ENCODE data around the gene TCN2.

The TCN2 gene

DNA sequence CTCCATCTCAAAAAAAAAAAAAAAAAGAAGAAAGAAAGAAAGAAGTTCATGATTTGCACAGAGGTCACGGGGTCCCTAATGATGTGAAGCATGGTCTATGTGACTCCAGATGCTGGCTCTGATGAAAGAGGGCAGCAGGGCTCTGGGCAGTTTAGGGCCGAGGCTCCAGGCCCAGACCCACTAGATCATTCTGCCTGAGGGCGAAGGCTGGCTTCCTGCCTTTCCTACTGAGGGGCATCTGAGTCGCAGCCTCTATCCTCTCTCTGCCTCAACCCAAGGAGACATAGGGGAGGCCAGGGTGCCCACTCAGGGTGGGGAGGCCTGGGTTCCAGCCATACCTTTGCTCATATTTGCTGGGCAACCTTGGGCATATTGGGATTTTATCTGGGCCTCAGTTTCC, 33.4 kb downstream of the TCN2 start:
- TF ChIP-seq, protein P1, sequence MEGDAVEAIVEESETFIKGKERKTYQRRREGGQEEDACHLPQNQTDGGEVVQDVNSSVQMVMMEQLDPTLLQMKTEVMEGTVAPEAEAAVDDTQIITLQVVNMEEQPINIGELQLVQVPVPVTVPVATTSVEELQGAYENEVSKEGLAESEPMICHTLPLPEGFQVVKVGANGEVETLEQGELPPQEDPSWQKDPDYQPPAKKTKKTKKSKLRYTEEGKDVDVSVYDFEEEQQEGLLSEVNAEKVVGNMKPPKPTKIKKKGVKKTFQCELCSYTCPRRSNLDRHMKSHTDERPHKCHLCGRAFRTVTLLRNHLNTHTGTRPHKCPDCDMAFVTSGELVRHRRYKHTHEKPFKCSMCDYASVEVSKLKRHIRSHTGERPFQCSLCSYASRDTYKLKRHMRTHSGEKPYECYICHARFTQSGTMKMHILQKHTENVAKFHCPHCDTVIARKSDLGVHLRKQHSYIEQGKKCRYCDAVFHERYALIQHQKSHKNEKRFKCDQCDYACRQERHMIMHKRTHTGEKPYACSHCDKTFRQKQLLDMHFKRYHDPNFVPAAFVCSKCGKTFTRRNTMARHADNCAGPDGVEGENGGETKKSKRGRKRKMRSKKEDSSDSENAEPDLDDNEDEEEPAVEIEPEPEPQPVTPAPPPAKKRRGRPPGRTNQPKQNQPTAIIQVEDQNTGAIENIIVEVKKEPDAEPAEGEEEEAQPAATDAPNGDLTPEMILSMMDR (IDR thresholded peaks at IDR 0.05; ENCODE audit: insufficient read depth, missing control alignments) = no peak
- DNase-seq (ENCODE audit: insufficient read length, low spot score) (no peak), FAIRE-seq (no peak)

DNA sequence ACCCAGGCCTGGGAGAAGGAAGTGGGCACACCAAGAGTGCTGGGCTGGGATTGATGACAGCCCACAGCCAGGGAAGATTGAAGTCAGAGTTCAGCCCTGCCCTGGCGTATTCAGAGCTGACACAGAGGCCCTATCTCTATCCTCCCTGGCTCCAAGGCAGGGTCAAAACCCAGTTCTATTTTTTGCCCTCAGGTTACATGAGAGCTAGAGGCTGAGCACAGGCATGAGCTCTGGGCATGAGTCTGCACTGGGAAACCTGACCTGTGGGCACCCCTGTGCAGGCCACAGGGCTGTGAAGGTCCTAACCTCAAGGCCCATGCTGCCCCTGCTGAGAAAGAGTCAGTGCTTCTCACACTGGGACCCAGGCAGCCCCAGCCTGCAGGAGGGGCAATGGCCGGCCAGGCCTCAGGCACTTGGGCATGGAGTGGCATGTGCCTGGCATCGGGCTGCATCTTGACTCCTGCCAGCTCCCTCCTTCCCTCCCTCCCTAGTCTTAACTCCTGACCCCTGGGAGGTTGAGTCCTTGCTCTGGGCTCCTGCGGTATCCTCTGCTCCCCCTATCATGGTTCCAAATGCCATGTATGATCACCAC, 34.0 kb downstream of the TCN2 start:
- FAIRE-seq (no peak), DNase-seq (ENCODE audit: insufficient read length, low spot score) (no peak)
- TF ChIP-seq, protein P1 (IDR thresholded peaks at IDR 0.05; ENCODE audit: insufficient read depth, missing control alignments) = no peak

DNA sequence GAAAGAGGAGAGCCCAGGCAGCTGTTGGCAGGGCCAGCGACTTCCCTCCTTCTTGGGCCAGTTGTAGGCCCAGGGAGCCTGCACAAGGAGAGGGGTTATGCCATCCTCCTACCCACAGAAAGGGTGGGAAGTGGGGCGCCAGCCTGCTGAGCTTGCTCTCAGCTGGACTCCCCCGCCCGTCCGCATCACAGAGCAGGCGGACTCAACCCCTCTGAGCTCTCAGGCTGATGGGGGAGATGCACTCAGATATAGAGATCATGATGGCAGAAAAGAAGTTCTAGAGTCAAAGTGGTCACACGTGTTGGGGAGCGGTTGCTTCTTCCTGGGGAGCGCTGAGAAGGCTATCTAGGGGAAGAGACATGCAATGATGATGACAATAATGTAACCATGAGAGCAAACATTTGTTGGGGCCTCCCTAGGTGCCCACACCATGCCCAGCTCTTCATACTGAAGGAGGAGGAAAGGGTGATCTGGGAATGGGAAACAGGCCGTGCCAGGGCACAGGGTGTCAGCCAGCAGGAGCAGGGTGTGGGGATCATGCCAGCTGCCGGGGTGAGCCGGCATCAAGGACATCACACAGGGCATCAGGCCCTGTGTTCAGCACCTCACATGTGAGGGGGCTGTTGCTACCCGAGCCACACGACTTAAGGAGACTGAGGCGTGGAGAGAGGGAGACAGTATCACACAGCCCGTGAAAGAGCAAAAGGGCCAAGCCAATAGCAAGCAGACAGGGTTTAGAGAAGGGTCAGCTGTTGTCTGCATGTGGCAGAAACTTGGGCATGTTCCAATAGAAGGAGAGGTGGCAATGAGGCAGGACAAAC, 36.3 kb downstream of the TCN2 start:
- FAIRE-seq (no peak), DNase-seq (ENCODE audit: insufficient read length, low spot score) (no peak)
- TF ChIP-seq, protein P1 (IDR thresholded peaks at IDR 0.05; ENCODE audit: insufficient read depth, missing control alignments) = no peak

DNA sequence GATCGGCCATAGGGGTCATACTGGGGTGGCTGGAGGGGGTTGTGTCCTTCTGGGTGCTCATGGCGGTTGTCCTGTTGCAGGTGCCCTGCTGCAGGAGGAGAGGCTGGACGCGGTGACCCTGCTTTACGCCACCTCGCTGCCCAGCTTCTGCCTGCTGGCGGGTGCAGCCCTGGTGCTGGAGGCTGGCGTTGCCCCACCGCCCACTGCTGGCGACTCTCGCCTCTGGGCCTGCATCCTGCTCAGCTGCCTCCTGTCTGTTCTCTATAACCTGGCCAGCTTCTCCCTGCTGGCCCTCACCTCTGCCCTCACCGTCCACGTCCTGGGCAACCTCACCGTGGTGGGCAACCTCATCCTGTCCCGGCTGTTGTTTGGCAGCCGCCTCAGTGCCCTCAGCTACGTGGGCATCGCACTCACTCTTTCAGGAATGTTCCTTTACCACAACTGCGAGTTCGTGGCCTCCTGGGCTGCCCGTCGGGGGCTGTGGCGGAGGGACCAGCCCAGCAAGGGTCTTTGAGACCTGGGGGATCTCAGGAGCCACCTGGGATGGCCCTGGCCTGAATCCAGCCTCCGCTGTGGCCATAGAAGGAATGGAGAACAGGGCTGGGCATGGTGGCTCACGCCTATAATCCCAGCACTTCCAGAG, 39.7 kb downstream of the TCN2 start:
- TF ChIP-seq, protein P1 (IDR thresholded peaks at IDR 0.05; ENCODE audit: insufficient read depth, missing control alignments) = no peak
- FAIRE-seq (no peak), DNase-seq (ENCODE audit: insufficient read length, low spot score) (no peak)

DNA sequence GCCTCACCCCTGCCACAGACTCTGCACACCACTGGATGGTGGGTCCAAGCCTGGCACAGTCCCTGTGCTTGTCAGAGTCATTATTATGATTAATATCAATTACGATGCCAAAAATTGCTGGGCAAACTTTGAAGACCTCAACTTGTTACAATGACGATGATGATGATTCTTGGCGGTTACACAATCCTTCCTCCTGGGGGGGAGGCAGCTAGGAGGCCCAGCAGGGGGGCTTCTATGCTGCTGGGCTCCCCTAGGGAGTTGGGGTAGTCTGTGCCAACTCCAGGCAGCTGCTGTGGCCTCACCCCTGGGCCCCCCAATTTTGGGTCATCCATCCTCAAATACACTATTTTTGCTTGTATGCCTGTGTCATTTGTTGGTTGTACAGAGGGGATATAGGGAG, 40.6 kb downstream of the TCN2 start:
- DNase-seq (ENCODE audit: insufficient read length, low spot score) = no peak
- TF ChIP-seq, protein P1 (IDR thresholded peaks at IDR 0.05; ENCODE audit: insufficient read depth, missing control alignments) = no peak
- no peak for FAIRE-seq

DNA sequence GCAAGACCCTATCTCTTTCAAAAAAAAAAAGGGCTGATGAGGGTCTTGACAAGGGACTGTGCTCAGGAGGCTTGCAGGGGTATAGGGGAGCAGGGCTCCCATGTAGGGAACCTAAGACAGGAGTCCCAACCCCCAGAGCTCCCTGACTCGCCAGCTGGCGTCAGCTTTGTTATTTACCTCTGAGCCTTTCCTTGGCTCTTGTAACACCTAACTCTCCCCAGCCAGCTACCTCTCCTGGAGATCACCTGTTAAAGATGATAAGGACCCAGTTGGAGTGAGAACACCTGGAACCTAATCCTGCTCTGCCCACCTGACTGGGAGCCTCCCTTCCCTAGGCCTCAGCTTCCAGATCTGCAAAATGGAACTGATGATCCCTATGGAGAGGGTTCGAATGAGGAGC, 41.9 kb downstream of the TCN2 start:
- no peak for DNase-seq (ENCODE audit: insufficient read length, low spot score)
- TF ChIP-seq, protein P1 (IDR thresholded peaks at IDR 0.05; ENCODE audit: insufficient read depth, missing control alignments) = no peak
- no peak for FAIRE-seq
